NCI-H2029 (cell line): ENCODE results near the gene ACACB.
"Not testable (repeated sequence)": the region's sequence is repeated elsewhere in the genome, so short reads cannot be mapped to it uniquely, and the experiment has no call there.

Experiments
- DNase-seq: peaks from one replicate; lab custom pipeline; 2025; lab: John Stamatoyannopoulos, UW

Gene ACACB

DNA sequence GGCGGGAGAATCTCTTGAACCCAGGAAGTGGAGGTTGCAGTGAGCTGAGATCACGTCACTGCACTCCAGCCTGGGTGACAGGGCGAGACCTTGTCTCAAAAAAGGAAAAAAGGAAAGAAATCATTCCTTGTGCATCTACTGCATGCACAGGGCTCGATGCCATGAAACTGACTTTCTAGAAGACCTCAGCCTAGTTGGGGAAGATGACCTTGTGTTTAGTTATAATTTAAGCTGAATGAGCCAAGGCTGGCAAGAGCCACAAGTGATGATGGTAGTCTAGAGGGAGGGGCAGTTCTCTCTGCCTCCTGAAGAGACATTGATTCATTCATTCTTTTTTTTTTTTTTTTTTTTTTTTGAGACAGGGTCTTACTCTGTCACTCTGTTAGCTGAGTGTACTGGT is 24.2 kb downstream of the ACACB start:
- no peak for DNase-seq

DNA sequence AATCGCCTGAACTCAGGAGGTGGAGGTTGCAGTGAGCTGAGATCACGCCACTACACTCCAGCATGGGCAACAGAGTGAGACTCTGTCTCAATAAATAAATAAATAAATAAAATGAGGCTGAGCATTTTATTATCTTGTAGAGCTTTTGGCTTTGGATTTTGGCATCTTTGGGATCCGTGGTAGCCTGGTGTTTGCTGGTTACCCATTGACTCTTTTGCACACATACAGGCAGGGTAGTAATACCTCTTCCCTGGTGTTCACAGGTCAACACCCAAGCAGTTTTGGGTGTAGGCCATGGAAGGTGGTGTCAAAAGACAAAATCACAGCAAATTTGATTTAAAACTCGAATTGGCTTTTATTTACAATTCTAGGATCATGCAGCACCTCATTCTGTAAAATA is 27.8 kb downstream of the ACACB start:
- DNase-seq: no peak

DNA sequence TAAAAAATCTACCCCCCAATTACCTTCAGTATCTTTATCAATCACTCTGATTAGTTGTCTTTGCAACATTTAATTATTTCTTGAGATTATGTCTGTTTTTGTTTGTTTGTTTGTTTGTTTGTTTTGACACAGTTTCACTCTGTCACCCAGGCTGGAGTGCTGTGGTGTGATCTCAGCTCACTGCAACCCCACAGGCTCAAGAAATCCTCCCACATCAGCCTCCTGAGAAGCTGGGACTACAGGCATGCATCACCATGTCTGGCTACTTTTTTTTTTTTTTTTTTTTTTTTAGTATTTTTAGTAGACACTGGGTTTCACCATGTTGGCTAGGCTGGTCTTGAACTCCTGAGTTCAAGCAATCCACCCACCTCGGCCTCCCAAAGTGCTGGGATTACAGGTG is 30.7 kb downstream of the ACACB start:
- not testable (repeated sequence) for DNase-seq

DNA sequence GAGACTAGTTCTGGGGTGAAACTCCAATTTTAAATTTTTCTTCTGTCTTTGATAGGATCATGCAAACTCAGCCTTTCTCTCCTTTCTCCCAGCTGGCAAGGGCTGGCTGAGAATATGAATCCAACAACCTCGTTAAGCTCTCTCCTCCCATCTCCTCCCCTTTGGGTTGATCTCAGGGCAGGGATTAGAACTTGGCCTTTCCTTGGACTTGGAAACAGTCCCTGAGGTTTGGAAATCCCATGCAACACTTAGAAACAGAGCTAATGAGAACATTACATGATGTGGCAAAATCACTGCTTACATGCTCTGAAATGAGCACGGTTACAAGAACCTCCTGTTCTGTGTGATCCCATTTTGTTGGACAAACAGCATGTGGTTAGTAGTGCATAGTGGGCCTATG is 31.6 kb downstream of the ACACB start:
- DNase-seq: no peak

DNA sequence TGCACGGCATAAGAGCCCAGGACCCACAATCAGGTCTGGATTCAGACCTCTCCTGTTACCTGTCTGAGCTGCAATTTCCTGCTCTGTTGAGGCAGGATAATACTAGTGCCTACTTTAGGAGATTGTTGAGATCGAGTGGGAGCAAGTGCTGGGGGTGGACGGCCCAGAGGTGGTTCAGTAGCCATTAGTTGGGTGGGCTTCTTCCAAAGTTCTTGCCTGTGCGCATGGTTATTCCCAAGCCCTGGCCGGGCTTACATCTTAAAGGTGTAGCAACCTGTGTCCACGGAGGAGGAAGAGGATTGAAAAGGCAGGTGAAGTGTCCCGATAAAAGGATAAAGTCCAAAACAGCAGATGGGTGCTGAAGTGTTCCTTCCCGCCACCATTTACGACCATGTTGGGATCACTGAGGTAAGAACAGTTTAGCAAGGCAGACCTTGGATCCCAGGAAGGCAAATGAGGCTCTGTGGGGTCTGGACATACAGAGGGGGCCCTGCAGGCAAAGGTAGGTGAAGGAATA is 33.8 kb downstream of the ACACB start:
- no peak for DNase-seq

DNA sequence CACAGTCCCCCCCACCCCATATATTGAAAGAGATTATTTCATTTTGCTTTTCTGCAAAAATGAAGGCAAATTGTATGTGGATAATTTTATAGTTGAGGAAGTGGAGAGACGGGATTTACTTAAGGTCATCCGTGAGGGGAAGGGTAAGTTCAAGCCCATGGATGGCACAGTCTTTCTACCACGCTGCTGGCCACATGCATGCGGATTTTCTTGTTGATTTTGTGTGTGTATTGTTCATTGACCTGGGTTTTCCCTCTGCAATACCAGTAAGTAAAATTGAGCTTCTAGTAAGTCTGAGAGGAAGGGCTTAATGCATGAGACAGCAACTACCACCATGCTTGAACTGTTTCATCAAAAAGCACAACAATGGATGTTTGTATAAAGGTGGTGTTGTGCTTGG is 35.1 kb downstream of the ACACB start:
- no peak for DNase-seq

DNA sequence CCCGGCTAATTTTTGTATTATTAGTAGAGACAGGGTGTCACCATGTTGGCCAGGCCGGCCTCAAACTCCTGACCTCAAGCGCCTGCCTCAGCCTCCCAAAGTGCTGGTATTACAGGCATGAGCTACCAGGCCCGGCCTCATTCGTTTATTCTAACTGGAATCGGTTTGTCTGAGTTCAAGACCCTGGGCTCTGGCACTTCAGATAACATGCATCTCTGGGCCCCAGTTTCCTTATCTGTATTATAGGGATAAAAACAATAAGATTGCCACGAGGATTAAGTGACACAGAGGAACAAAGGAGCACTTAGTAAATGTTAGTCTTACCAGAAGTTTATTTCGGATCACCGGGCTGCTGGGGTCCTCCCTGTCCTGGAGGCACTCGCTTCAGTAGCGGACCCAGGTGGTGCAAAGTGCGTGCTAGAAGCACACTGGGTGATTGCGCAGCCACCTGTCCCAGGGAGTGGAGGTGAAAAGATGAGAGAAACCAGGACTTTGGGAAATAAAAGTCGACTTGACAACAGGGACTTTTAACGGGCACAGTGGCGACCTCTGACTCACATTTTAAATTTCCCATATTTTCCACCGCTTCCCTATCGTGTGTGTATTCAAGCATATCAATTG is 37.5 kb downstream of the ACACB start:
- no peak for DNase-seq

DNA sequence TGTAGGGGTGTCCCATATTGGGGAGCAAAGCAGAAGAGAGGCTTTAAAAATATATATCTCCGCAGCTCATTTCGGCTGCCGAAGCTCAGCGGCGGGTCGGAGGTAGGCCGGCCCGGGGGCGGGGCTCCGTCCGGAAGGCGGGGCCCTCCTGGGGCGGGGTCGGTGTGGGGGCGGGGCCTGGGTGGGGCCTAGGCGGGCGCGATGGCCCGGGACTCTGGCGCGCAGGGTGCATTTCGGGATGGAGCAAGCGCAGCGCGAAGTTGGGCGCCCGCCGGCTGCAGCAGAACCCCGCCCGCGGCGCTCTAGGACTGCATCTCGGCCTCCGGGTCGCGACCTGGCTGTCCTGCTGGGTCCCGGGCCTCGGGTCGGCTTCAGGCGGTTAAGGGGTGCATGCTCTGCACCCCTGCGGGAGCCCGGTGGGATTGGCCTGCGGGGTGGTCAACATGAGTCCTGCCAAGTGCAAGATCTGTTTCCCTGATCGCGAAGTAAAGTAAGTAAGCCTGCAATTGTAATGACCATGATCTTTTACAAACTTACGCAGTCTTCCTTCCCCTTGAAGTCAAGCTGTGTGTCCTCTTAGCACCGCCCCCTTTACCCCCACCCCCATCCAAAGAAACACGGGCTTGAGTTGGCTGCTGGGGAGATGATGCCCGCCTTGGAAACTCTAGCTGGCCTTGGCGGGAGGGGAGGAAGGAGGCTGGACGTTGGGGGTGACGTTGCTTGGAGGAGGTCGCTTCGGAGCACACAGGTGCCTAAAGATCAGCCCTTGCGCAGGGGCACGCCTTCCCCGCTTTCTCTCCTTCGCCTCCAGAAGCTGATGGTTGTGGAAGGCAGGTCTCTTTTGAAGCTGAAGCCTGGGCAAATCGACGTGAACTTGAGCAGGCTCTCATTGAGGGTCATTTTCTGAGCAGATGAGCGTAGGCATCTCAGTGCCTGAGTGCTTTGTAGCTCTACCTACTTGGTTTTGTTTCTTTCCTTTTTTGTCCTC is 38.4 kb downstream of the ACACB start:
- peak; percentile 4 for DNase-seq

DNA sequence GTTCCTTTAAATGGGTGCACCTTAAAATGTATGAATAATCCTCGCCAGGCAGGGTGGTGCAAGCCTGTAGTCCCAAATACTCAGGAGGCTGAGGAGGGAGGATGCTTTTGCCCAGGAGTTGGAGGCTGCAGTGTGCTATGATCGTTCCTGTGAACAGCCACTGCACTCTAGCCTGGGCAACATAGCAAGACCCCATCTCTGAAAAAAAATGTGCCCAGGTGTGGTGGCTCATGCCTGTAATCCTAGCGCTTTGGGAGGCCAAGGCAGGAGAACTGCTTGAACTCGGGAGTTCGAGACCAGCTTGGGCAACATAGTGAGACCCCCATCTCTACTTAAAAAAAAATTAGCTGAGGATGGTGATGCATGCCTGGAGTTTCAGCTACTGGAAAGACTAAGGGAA is 39.6 kb downstream of the ACACB start:
- no peak for DNase-seq

DNA sequence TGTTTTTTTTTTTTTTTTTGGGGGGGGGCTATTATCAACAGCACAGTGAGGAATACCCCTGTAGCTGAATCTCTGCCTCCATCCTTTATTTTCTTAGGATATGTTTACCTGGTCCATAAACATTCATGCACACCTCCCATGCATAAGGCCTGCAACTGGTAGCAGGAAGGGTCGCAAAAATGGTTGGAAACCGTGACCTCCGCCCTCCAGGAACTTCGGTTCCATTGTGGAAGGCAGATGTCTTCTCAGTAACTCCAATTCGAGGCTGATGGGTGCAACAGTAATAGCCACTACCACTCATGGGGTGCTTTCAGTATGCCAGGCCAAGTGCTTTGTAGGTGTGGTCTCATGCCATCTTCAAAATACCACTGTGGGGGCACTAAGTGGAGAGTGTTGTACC is 40.2 kb downstream of the ACACB start:
- DNase-seq: no peak

DNA sequence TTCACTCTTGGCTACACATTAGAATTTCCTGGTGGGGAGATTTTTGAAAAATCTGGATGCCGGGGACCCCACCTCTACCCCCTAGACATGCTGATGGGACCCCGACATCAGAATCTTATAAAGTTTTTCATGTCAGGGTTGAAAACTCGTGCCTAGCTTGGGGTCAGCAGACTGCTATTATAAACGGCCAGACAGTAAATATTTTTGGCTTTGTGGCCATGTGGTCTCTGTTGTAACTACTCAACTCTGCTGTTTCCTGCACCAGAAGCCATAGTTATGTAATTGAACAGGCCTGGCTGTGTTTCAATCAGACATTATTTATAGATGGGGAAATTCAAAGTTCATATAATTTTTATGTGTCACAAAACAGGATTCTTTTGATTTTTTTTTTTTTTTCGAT is 41.6 kb downstream of the ACACB start:
- no peak for DNase-seq

DNA sequence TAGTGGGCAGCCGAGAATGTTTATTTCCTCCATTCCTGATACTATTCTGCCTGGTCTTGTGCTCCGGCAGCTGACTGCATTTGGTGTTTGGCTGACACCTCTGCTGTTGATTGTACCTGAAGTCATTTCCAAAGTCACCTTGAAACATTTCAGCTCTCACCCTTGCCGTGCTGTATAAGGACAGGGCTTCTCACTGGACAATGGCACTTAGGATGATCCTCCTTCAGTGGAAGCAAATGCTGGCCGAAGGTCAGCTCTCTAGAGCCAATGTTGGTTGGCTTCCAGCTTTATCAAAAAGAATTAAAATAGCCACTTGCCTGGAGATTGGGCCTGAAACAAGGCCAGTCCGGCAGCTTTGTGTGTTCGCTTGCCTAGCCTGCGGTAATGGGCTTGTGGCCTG is 44.0 kb downstream of the ACACB start:
- no peak for DNase-seq

DNA sequence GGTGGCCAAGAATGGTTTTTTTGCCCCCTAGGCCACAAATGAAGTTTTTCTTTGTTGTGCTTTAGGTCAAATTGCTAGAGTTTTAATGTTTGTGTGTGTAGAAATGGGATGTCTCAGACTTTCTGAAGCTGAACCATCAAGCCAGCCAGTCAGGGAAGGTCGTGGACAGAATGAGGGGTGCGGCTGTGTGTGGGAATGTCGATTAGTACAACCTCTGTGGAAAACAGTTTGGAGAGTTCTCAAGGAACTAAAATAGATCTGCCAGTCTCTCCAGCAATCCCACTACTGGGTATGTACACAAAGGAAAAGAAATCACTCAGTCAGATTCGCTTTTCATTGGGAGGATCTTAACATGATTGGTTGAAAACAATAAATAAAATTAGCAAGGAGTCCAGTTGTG is 44.5 kb downstream of the ACACB start:
- no peak for DNase-seq

DNA sequence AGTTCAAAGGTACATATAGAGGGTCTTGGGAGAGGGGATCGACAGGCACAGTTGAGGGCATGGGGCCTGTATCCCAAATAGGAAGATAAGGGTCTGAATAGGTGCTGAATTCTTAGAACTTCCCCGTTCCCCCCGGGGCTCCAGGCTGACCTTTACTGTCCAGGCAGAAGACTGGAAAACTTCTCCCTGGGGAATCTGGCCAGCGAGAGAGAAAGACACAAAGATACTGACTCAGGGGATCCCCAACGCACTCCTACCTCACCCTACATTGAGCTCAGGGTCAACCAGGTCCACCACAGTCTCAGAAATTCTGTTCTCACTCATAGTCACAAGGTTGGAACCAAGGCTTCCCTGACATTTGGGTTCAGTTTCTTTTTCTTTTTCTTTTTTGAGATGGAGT is 46.2 kb downstream of the ACACB start:
- no peak for DNase-seq

DNA sequence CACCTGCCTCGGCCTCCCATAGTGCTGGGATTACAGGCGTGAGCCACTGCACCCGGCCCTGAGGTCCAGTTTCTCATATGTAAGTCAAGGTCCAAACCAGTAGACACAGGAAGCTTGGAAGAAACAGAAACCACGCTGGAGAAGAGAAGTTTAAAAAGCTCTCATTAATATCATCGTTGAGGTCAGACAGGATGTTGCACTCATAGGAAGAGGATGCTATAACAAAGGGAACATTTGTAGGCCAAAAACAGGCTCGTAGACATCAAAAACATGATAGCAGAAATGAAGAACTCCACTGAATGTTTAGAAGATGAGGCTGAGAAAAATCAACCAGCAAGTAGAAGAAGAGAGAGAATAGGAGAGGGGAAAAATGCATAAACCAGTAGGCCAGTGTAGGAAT is 46.8 kb downstream of the ACACB start:
- DNase-seq: no peak

DNA sequence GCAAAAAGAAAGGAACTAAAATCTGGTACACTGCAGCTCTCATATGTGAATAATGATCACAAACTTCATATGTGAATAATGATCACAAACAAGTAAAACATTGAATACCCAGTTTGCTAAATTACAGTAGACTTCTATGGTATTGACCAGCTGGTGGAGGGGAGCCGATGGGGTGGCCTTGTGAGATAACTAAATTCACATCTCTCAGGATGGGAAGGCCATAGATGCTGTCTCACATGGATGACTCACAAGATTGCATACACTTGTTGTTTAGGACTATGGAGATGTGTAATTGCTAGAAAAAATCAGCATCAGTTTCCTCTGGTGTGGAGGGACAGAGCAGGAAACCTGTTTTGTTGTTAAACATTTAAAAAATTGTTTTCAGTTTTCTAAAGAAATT is 49.2 kb downstream of the ACACB start:
- DNase-seq: no peak

DNA sequence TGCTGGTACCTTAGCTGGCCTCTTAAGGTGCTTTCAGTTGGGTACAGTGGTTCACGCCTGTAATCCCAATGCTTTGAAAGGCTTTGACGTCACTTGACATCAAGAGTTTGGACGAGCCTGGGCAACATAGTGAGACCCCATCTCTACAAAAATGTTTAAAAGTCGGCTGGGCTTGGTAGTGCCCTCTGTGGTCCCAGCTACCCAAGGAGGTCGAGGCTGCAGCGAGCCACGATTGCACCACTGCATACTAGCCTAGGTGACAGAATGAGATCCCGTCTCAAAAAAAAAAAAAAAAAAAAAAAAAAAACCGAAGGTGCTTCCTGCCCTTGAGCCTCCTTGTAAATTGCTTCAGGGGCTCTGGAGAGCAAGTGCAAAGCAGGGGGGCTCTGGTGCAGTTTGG is 50.0 kb downstream of the ACACB start:
- no peak for DNase-seq

DNA sequence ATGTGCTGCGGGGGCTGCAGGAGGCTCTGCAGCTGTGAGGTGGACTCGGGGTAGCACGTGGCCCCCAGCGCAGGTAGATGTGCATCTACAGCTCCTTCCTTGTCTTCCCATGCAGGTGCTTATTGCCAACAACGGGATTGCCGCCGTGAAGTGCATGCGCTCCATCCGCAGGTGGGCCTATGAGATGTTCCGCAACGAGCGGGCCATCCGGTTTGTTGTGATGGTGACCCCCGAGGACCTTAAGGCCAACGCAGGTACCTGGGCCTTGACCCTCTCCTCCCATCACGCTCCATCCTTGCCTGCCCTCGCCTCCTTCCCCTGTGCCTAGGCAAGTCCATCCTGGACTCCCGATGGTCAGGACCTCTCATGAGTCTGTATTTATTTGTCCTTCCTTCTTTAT is 51.4 kb downstream of the ACACB start:
- DNase-seq: no peak

DNA sequence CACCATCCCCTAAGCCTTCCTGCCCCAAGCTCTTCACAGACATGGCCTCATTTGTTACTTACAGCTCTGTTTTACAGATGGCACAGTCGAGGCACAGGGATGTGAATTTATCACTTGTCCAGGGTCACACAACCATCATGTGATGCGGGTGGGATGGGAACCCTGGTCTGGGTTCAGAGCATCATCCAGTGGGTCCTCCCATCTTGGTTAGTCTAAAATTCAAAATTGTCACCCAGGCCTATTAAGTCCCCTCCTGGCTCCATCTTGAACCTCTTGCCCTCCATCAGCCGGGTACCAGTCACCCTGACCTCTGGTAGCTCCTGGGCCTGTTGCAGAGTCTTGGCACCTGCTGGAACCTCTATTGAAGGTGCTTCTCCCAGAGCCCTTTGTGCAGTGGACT is 52.9 kb downstream of the ACACB start:
- no peak for DNase-seq

DNA sequence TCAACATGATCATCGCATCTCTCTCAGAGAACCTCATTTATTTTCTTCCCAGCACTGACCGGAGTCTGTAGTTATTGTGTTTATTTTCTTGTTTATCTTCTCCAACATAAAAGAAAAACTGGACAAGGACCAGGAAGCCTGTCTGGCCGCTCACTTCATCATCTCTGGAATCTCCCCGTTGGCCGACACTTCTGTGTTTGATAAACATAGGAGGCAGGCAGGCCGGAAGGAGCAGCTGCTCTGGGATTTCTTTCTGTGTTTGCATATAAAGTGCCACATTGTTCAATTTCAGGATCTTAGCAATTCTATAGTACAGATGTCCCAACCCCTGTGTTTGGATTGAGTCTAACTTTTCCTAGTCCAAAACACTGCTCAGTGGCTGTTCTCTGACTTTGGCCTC is 53.3 kb downstream of the ACACB start:
- DNase-seq: no peak

DNA sequence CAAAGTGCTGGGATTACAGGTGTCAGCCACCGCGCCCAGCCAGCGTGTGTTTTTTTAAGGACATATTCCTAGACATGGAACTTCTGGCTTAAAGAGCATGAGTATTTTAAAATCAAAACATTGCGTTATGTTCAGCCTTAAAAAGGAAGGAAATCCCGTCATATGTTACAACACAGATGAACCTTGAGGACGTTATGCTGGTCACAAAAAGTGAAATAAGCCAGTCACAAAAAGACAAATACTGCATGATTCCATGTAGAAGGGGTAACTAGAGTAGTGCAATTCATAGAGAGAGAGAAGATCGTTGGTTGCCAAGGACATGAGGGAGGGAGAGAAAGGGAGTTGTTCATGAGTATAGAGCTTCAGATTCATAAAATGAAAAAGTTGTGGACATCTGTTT is 53.9 kb downstream of the ACACB start:
- no peak for DNase-seq

DNA sequence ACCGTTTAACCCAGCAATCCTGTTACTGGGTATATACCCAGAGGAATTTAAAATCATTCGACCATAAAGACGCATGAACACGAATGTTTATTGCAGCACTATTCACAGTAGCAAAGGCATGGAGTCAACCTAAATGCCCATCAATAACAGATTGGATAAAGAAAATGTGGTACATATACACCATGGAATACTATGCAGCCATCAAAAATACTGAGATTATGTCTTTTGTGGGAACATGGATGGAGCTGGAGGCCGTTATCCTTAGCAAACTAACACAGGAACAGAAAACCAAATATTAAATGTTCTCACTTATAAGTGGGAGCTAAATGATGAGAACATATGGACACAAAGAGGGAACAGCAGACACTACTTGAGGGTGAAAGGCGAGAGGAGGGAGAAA is 56.4 kb downstream of the ACACB start:
- not testable (repeated sequence) for DNase-seq

DNA sequence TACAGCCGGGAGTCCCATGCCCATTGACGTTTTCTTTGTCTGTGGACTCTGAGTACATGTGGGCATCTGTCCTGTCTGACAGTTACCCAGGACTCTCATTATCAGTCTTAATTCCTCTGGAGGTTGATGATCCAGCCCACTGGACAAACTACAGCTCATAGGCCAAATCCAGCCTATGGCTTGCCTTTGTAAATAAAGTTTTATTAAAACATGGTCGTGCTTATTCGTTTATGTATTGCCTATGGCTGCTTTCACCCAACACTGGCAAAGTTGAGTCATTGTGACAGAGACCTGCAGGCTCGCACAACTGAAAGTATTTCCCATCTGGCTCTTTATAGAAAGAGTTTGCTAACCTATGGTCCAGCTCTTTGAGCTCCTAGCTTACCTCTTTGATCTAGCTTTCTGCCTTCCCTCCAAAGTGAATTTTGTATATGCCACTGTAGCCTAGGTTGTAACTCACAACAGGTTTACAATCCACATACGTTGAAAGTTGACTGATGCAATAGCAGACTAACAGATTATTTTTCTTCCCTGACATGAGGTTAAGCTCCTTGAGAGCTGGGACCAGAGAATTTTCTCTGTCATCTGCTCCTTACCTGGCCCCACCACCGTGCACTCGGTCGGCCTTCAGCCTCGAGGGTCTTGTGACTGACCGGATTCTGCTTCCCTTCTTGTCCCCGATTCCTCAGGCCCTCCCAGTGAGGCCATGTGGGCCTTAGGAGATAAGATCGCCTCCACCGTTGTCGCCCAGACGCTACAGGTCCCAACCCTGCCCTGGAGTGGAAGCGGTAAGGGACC is 57.3 kb downstream of the ACACB start:
- no peak for DNase-seq
